Measurements from ENCODE around the gene TMEM41A. TPM values are rescaled to one million over a fixed set of nuclear protein-coding genes. Genes with fewer than 3 reads are reported as not detected.

The TMEM41A gene
- total and polyA plus RNA-seq, 12 donors: 8.7 to 12.7 (median 10.7) TPM

DNA sequence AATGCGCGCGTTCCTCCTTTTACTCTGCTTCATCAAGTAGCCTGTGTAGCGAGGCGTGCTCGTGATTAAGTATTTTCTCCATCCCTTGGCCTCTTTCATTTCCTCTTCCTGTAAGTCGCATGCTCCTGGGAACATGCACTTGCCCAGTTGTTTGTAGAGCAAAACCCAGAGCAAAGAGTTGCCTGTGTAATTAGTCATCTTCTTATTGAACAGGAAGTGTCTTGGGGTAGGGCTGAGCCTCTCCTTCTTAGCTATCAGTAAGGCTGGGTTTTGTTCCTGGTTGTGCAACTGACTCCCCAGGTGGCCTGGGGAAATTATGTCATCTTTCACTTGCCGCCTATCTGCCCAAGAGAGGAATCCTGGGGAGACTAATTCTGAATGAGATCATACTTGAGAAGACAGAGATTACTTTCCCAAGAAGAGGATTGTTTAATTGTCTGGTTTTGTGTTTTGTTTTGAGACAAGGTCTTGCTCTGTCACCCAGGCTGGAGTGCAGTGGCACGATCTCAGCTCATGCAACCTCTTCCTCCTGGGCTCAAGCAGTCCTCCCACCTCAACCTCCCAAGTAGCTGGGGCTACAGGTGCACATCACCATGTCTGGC lies 38.6 kb upstream of the TMEM41A start:
- Histone ChIP-seq H3K4me1 (peaks cover 0 to 13% (median 0%) of the 10 kb centered on the region in 9 donors), H3K27ac (peak overlapping the region in 7 of 10 donors; percentile 20 to 62 (median 48)), H3K4me3 (no peak overlapping the region), H3K9me3 (no peaks in the 10 kb centered on the region), H3K36me3 (no peaks in the 10 kb centered on the region), H3K27me3 (peaks cover 0 to 3% (median 0%) of the 10 kb centered on the region in 7 donors)
- intact Hi-C loops (cut with DNase I): no loop called here
- DNase-seq (peak in 1 of 2 donors; percentile 23), ATAC-seq (peak; percentile 64 to 97 (median 88))
- TF ChIP-seq, protein P1, sequence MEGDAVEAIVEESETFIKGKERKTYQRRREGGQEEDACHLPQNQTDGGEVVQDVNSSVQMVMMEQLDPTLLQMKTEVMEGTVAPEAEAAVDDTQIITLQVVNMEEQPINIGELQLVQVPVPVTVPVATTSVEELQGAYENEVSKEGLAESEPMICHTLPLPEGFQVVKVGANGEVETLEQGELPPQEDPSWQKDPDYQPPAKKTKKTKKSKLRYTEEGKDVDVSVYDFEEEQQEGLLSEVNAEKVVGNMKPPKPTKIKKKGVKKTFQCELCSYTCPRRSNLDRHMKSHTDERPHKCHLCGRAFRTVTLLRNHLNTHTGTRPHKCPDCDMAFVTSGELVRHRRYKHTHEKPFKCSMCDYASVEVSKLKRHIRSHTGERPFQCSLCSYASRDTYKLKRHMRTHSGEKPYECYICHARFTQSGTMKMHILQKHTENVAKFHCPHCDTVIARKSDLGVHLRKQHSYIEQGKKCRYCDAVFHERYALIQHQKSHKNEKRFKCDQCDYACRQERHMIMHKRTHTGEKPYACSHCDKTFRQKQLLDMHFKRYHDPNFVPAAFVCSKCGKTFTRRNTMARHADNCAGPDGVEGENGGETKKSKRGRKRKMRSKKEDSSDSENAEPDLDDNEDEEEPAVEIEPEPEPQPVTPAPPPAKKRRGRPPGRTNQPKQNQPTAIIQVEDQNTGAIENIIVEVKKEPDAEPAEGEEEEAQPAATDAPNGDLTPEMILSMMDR (IDR thresholded peaks at IDR 0.05): no peak
- WGBS, 2 donors: 29 to 56% methylated on average over 9 of the region's 9 CpGs

DNA sequence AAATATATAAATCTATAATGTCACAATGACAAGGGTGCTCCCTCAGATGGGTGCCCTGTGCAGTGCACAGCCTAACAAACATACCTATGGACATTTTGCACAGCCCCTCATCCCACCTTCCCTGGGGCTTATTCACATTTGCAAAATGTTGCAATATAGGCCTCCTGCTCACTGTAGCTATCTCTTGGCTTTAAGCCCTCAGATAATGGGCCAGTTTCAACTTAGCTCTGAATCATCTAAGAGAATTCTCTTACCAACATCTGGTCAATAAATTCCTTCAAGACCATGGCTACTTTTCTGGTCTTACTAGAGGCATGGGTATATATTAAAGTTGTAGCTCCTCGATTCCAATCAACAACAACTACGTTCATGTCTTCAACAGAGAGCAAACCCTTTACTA lies 35.7 kb upstream of the TMEM41A start:
- Histone ChIP-seq H3K9me3 (no peaks in the 10 kb centered on the region), H3K27ac (no peak overlapping the region), H3K4me1 (peaks cover 0 to 13% (median 0%) of the 10 kb centered on the region in 9 donors), H3K4me3 (no peak overlapping the region), H3K36me3 (no peaks in the 10 kb centered on the region), H3K27me3 (no peaks in the 10 kb centered on the region)
- DNase-seq (no peak), ATAC-seq (no peak)
- WGBS, 2 donors: 85 to 90% methylated on average over 2 of the region's 2 CpGs
- TF ChIP-seq, protein P1 (IDR thresholded peaks at IDR 0.05): no peak
- intact Hi-C loops (cut with DNase I): no loop called here

DNA sequence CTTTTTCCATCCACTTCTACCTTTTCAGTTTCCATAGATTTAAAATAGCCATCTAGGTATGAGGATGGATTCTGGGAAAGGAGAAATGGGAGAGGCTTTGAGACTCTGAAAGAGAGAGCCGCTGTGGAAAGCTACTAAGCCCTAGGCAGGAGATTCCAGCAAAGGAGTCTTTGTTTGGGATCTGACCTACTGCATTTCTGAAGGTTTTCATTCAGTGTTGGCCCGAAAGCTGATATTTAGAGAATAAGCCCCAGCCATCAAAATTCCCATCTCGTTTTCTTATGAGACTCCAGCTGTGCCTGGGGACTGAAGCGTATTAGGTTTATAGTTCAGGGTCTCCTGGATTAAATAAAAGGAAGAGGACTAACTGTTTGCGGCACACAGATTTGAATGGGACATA lies 34.1 kb upstream of the TMEM41A start:
- ATAC-seq (no peak), DNase-seq (no peak)
- 60 to 64% methylated on average over 5 of the region's 5 CpGs for WGBS, 2 donors
- Histone ChIP-seq H3K4me3 (no peak overlapping the region), H3K9me3 (no peaks in the 10 kb centered on the region), H3K27me3 (no peaks in the 10 kb centered on the region), H3K36me3 (no peaks in the 10 kb centered on the region), H3K27ac (no peak overlapping the region), H3K4me1 (peaks cover 0 to 13% (median 0%) of the 10 kb centered on the region in 9 donors)
- intact Hi-C loops (cut with DNase I): no loop called here
- TF ChIP-seq, protein P1 (IDR thresholded peaks at IDR 0.05): no peak

DNA sequence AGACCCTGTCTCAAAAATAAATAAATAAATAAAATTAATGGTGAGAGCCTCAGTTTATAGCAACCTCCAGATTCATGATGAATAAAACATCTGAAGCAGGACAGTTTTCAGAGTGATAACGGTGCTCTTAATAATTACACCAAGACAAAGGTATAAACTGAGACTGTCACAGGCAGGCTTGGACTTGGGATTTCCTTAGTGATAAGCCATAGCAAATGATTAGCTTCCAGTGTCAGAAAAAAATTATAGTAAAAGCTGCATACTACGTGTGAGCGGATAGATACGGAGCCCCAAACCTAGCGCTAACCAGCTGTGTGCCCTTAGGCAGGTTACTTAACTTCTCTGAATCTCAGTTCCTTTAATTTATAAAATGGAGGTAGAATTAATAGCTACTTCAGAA lies 32.0 kb upstream of the TMEM41A start:
- DNase-seq: no peak
- no peaks in the 10 kb centered on the region for H3K36me3 ChIP-seq
- H3K27me3 ChIP-seq: peaks cover 0 to 3% (median 0%) of the 10 kb centered on the region in 7 donors
- no peaks in the 10 kb centered on the region for H3K9me3 ChIP-seq
- WGBS, 2 donors: 54 to 58% methylated on average over 5 of the region's 5 CpGs
- H3K4me3 ChIP-seq: no peak overlapping the region
- H3K4me1 ChIP-seq: no peaks in the 10 kb centered on the region
- TF ChIP-seq, protein P1 (IDR thresholded peaks at IDR 0.05): no peak
- no peak for ATAC-seq
- no peak overlapping the region for H3K27ac ChIP-seq
- intact Hi-C loops (cut with DNase I): no loop called here
